ENCODE results near the gene VIT. TPM values are rescaled to one million over a fixed set of nuclear protein-coding genes. Genes with fewer than 3 reads are reported as not detected.
"Not testable (repeated sequence)": the region's sequence is repeated elsewhere in the genome, so short reads cannot be mapped to it uniquely, and the experiment has no call there.

The VIT gene
- total and polyA plus RNA-seq, 8 donors = 0.06 to 1.1 (median 0.13) TPM; not detected in 1

- H3K9me3 ChIP-seq = peaks cover 0 to 6% of the 10 kb centered on the region in 2 donors
- no peaks in the 10 kb centered on the region for H3K36me3 ChIP-seq
- DNase-seq (no peak), ATAC-seq (no peak)
- no peaks in the 10 kb centered on the region for H3K27me3 ChIP-seq
- no peak overlapping the region for H3K27ac ChIP-seq
- TF ChIP-seq CTCF (IDR thresholded peaks at IDR 0.05) = no peak
- H3K4me3 ChIP-seq = no peak overlapping the region
- intact Hi-C loops (cut with DNase I) = no loop called here
- H3K4me1 ChIP-seq = peaks cover 0 to under 1% of the 10 kb centered on the region in 2 donors
Observed at GRCh38 chr2:36683002-36683401, 13.5 kb upstream of the VIT start.

- DNase-seq; H3K27ac ChIP-seq; ATAC-seq; H3K36me3 ChIP-seq; intact Hi-C loops (cut with DNase I); H3K27me3 ChIP-seq; H3K4me1 ChIP-seq; H3K4me3 ChIP-seq; H3K9me3 ChIP-seq: not testable (repeated sequence)
Observed at GRCh38 chr2:36688291-36688690, 8.2 kb upstream of the VIT start.

- ATAC-seq; H3K27ac ChIP-seq; H3K36me3 ChIP-seq; DNase-seq; H3K4me3 ChIP-seq; H3K27me3 ChIP-seq; H3K4me1 ChIP-seq; intact Hi-C loops (cut with DNase I); H3K9me3 ChIP-seq: not testable (repeated sequence)
Observed at GRCh38 chr2:36689013-36689412, 7.5 kb upstream of the VIT start.

- Histone ChIP-seq H3K36me3 (no peaks in the 10 kb centered on the region), H3K9me3 (no peaks in the 10 kb centered on the region), H3K4me3 (no peak overlapping the region), H3K4me1 (no peaks in the 10 kb centered on the region), H3K27ac (no peak overlapping the region), H3K27me3 (no peaks in the 10 kb centered on the region)
- ATAC-seq = no peak
- DNase-seq = no peak
- intact Hi-C loops (cut with DNase I) = no loop called here
- no peak for TF ChIP-seq CTCF (IDR thresholded peaks at IDR 0.05)
Observed at GRCh38 chr2:36692121-36692520, 4.4 kb upstream of the VIT start.

- intact Hi-C loops (cut with DNase I) = no loop called here
- DNase-seq (no peak), ATAC-seq (no peak)
- no peak overlapping the region for H3K27ac ChIP-seq
- no peaks in the 10 kb centered on the region for H3K27me3 ChIP-seq
- H3K9me3 ChIP-seq = no peaks in the 10 kb centered on the region
- no peaks in the 10 kb centered on the region for H3K36me3 ChIP-seq
- H3K4me1 ChIP-seq = peaks cover 4 to 10% of the 10 kb centered on the region in 2 donors
- TF ChIP-seq CTCF (IDR thresholded peaks at IDR 0.05) = no peak
- no peak overlapping the region for H3K4me3 ChIP-seq
Observed at GRCh38 chr2:36693825-36694224, 2.7 kb upstream of the VIT start.

- peaks cover 4 to 10% of the 10 kb centered on the region in 2 donors for H3K4me1 ChIP-seq
- ATAC-seq (no peak), DNase-seq (no peak)
- H3K4me3 ChIP-seq = no peak overlapping the region
- H3K36me3 ChIP-seq = no peaks in the 10 kb centered on the region
- H3K27ac ChIP-seq = no peak overlapping the region
- intact Hi-C loops (cut with DNase I) = no loop called here
- no peaks in the 10 kb centered on the region for H3K27me3 ChIP-seq
- no peaks in the 10 kb centered on the region for H3K9me3 ChIP-seq
- no peak for TF ChIP-seq CTCF (IDR thresholded peaks at IDR 0.05)
Observed at GRCh38 chr2:36695746-36696415, 626 bp upstream of the VIT start.
